Testis (tissue), 2 donors: ENCODE results near the gene SSBP3.

Source experiments
- POLR2A ChIP-seq: fragments of 450-650 bp; IDR thresholded peaks from one replicate; pipeline ENCODE4 v1.6.1; 2017; ENCODE audit warnings: antibody characterized with exemption, mild to moderate bottlenecking, moderate library complexity
- TF ChIP-seq, protein P1 (sequence below), 3 experiments: fragments of 450-650 bp in 2 of 3; fragments of 200-600 bp in 1 of 3; sonication (generic) in 1 of 3; IDR thresholded peaks; one replicate each; pipeline ENCODE4 v1.5.1; 2016 to 2019; ENCODE audit warnings: antibody characterized with exemption in 3 of 3, mild to moderate bottlenecking in 2 of 3, moderate library complexity in 1 of 3

DNA sequence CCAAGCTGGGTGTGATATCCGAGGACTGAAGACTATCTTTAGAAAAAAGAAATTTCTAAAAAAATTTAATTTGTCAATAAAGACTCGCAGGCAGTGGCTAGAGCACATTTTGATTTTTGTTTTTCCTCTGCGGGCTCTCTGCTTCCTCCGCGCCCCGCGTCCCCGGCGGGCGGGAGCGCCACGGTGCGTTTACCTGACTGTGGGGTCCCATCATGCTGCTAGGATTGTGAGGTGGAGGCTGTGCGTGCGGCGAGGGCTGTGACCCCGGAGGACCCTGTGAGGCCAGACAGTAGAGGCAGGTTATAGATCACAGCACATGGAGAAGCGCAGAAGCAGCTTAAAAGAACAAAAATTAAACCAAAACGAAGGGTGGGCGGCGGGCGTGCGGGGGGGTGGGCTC, 148.3 kb downstream of the SSBP3 start:
- TF ChIP-seq POLR2A: no peak
- TF ChIP-seq, protein P1, sequence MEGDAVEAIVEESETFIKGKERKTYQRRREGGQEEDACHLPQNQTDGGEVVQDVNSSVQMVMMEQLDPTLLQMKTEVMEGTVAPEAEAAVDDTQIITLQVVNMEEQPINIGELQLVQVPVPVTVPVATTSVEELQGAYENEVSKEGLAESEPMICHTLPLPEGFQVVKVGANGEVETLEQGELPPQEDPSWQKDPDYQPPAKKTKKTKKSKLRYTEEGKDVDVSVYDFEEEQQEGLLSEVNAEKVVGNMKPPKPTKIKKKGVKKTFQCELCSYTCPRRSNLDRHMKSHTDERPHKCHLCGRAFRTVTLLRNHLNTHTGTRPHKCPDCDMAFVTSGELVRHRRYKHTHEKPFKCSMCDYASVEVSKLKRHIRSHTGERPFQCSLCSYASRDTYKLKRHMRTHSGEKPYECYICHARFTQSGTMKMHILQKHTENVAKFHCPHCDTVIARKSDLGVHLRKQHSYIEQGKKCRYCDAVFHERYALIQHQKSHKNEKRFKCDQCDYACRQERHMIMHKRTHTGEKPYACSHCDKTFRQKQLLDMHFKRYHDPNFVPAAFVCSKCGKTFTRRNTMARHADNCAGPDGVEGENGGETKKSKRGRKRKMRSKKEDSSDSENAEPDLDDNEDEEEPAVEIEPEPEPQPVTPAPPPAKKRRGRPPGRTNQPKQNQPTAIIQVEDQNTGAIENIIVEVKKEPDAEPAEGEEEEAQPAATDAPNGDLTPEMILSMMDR (IDR thresholded peaks at IDR 0.05): no peak
